Stomach (tissue), 9 donors: ENCODE measurements around the gene RPL5. TPM values are rescaled to one million over a fixed set of nuclear protein-coding genes. Genes with fewer than 3 reads are reported as not detected.

Source experiments
- DNase-seq, 2 donors: peaks; one replicate each; pipeline versions ENCODE4 v3.0.0 to v3.0.0-alpha.2; 2013 to 2019
- H3K27ac ChIP-seq, 5 donors: fragments of 200-600 bp in 4 of 5; sonication (generic) in 4 of 5; one replicate each; pipeline ENCODE4 v1.5.1; 2013 to 2019; ENCODE audit warnings: mild to moderate bottlenecking in 1 of 5, moderate library complexity in 1 of 5
- H3K27me3 ChIP-seq, 3 donors: fragments of 200-600 bp; sonication (generic); one replicate each; pipeline ENCODE4 v1.5.1; 2017 to 2019; ENCODE audit warnings: mixed run types in 1 of 3
- H3K36me3 ChIP-seq, 4 donors: fragments of 200-600 bp; sonication (generic); 1 replicate in 3 of 4; 2 replicates in 1 of 4; pipeline ENCODE4 v1.5.1; 2016 to 2019
- H3K4me1 ChIP-seq, 4 donors: fragments of 200-600 bp; sonication (generic); one replicate each; pipeline ENCODE4 v1.5.1; 2016 to 2019
- H3K4me3 ChIP-seq, 4 donors: fragments of 200-600 bp; sonication (generic) in 3 of 4; one replicate each; pipeline ENCODE4 v1.5.1; 2016 to 2019; ENCODE audit warnings: mild to moderate bottlenecking in 1 of 4
- H3K9me3 ChIP-seq, 4 donors: fragments of 200-600 bp; sonication (generic); one replicate each; pipeline ENCODE4 v1.5.1; 2016 to 2019
- EP300 ChIP-seq: sonication (generic); formaldehyde crosslinking; IDR thresholded peaks from one replicate; pipeline ENCODE4 v1.6.1; 2017; ENCODE audit warnings: antibody characterized with exemption
- POLR2A ChIP-seq, 4 donors: fragments of 450-650 bp; IDR thresholded peaks; one replicate each; pipeline ENCODE4 v1.6.1; 2016; ENCODE audit warnings: antibody characterized with exemption in 4 of 4, control low read depth in 2 of 4, mild to moderate bottlenecking in 1 of 4, moderate library complexity in 1 of 4
- POLR2AphosphoS5 ChIP-seq, 3 donors: sonication (generic); formaldehyde crosslinking; IDR thresholded peaks; one replicate each; pipeline ENCODE4 v1.6.1; 2016; ENCODE audit warnings: antibody characterized with exemption in 3 of 3
- WGBS, 5 donors: extraction: QIAGEN DNeasy Blood & Tissue Kit in 3 of 5; methylation state at CpG; one replicate each; pipeline versions ENCODE4 v1.1.5 to v1.1.7; 2013 to 2018; 5-methylcytosine and 5-hydroxymethylcytosine counted together
- intact Hi-C: fragments of 100-400 bp; cut with DNase I; formaldehyde crosslinking; loops from one replicate; pipeline ENCODE4 v1.15.1; 2023; ENCODE audit warnings: low total_unique reads
- polyA plus RNA-seq, 3 donors: library from polyadenylated mRNA; stranded (reverse); fragments of 200-250 nt; gene quantifications; one replicate each; pipeline ENCODE4 v1.2.3, GENCODE V29; 2013
- total RNA-seq, 5 donors: library from RNA; depleted of rRNA; stranded (reverse); fragments of >200 nt; gene quantifications; one replicate each; pipeline versions ENCODE4 v1.1.0 to v1.2.3, GENCODE V29; 2014 to 2016
- TF ChIP-seq, protein P1 (sequence below), 7 experiments: fragments of 450-650 bp in 4 of 7; fragments of 200-600 bp in 3 of 7; sonication (generic) in 3 of 7; IDR thresholded peaks; one replicate each; pipeline ENCODE4 v1.5.1; 2016 to 2019; ENCODE audit warnings: antibody characterized with exemption in 7 of 7, control low read depth in 2 of 7, mild to moderate bottlenecking in 1 of 7
- donor health status: healthy with polysubstance abuse.
- donor health status: Bipolar disorder and iron deficiency.
- donor health status: healthy.

RPL5 gene
- total and polyA plus RNA-seq, 8 donors, result 1,447 to 2,593 (median 1,749) TPM

DNA sequence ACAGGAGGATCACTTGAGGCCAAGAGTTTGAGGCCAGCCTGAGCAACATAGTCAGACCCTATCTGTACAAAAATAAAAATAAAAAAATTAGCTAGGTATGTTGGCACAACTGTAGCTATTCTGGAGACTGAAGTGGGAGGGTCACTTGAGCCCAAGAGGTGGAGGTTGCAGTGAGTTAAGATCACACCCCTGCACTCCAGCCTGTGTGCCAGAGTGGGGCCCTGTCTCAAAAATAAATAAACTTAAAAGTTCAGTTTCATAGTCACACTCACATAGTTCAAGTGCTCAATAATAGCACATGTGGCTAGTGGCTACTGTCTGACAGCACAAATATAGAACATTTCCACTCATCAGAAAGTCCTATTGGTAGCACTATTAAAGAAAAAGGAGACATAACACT lies 41.8 kb upstream of the RPL5 start:
- H3K9me3 ChIP-seq, result no peaks in the 10 kb centered on the region
- no peaks in the 10 kb centered on the region for H3K36me3 ChIP-seq
- H3K27ac ChIP-seq, result no peak overlapping the region
- H3K4me1 ChIP-seq, result peaks cover 0 to 16% (median 6%) of the 10 kb centered on the region in 4 donors
- no peak overlapping the region for H3K4me3 ChIP-seq
- no peaks in the 10 kb centered on the region for H3K27me3 ChIP-seq
- no peak for DNase-seq
- TF ChIP-seq, protein P1, sequence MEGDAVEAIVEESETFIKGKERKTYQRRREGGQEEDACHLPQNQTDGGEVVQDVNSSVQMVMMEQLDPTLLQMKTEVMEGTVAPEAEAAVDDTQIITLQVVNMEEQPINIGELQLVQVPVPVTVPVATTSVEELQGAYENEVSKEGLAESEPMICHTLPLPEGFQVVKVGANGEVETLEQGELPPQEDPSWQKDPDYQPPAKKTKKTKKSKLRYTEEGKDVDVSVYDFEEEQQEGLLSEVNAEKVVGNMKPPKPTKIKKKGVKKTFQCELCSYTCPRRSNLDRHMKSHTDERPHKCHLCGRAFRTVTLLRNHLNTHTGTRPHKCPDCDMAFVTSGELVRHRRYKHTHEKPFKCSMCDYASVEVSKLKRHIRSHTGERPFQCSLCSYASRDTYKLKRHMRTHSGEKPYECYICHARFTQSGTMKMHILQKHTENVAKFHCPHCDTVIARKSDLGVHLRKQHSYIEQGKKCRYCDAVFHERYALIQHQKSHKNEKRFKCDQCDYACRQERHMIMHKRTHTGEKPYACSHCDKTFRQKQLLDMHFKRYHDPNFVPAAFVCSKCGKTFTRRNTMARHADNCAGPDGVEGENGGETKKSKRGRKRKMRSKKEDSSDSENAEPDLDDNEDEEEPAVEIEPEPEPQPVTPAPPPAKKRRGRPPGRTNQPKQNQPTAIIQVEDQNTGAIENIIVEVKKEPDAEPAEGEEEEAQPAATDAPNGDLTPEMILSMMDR (IDR thresholded peaks at IDR 0.05), result no peak
- TF ChIP-seq EP300 (no peak), POLR2A (IDR thresholded peaks at IDR 0.05) (no peak), POLR2AphosphoS5 (IDR thresholded peaks at IDR 0.05) (no peak)
- intact Hi-C loops, result no loop called here

DNA sequence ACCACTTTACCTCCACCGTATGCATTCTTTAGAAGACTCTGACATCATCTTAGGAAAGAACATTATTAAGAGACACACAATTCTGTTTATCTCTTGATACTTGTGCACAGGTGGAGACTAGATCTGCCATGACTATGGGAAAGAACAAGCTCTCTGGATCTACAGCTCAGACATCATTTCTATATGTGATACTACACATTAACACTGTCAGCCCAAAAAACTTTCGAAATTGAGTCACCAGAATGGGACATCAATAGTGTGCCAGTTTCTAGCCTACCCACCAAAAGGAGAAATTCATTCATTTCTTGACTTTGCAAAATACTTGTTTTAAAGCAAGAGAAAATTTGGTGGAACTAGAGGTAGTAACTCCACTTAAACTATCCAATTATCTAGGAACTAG lies 41.0 kb upstream of the RPL5 start:
- TF ChIP-seq, protein P1 (IDR thresholded peaks at IDR 0.05), result no peak
- TF ChIP-seq POLR2A (IDR thresholded peaks at IDR 0.05) (no peak), EP300 (no peak), POLR2AphosphoS5 (IDR thresholded peaks at IDR 0.05) (no peak)
- no peaks in the 10 kb centered on the region for H3K9me3 ChIP-seq
- WGBS, 5 donors, result 91 to 98% (median 93%) methylated on average over 2 of the region's 2 CpGs
- H3K4me1 ChIP-seq, result peaks cover 0 to 10% (median under 1%) of the 10 kb centered on the region in 4 donors
- intact Hi-C loops, result no loop called here
- no peak for DNase-seq
- no peaks in the 10 kb centered on the region for H3K36me3 ChIP-seq
- no peak overlapping the region for H3K27ac ChIP-seq
- no peaks in the 10 kb centered on the region for H3K27me3 ChIP-seq
- H3K4me3 ChIP-seq, result no peak overlapping the region

DNA sequence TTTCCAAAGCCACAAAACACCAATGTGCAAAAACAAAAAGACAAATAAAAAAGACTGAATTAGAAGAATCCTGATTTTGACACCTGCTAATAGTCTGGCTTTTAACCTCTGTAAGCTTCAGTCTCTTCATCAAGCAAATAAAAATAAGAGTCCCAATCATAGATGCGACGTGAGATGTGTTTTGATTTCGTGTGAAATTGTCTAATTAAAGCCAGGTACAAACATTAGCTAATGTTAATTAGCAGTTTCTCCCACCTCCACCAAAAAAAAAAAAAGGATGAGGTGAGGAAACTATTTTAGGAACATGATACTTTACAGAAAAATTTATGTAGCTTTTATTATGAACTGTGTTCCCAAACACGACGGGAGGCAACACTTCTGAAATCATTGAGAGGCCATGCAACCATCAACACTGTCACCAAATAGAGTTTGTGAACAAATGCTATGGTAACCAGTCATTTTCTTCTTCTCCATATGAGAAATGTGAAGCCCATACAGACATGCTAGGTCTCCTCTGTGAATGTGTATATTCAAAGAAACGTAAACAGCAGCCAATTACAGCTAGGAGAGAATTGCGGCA lies 40.3 kb upstream of the RPL5 start:
- H3K4me3 ChIP-seq, result peak overlapping the region in 1 of 4 donors; percentile 24
- no peaks in the 10 kb centered on the region for H3K36me3 ChIP-seq
- intact Hi-C loops, result no loop called here
- no peak for DNase-seq
- TF ChIP-seq POLR2A (IDR thresholded peaks at IDR 0.05) (no peak), EP300 (no peak), POLR2AphosphoS5 (IDR thresholded peaks at IDR 0.05) (no peak)
- TF ChIP-seq, protein P1 (IDR thresholded peaks at IDR 0.05), result no peak
- H3K27me3 ChIP-seq, result no peaks in the 10 kb centered on the region
- no peak overlapping the region for H3K27ac ChIP-seq
- 50 to 57% (median 51%) methylated on average over 7 of the region's 7 CpGs for WGBS, 5 donors
- peaks cover 0 to 3% (median 0%) of the 10 kb centered on the region in 4 donors for H3K4me1 ChIP-seq
- no peaks in the 10 kb centered on the region for H3K9me3 ChIP-seq

DNA sequence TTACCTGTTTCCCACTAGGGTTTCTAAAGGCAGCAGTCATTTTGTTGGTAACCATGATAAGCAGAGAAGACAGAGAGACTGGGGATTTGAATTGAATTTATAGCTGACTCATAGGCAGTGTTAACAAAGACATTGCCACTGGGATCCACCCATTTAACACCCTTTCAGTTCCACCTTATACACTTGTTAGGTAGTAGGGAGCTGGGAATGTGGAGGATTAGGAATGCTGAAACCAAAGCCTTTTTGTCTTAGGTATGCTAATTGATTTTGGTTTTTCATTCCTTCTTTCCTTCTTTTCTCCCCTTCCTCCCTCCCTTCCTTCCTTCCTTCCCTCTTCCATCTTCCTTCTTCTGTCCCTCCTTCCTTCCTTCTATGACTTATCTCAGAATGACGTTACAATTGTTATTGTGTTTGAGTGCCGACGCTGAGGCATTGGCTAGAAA lies 39.5 kb upstream of the RPL5 start:
- Histone ChIP-seq H3K4me1 (no peaks in the 10 kb centered on the region), H3K9me3 (no peaks in the 10 kb centered on the region), H3K4me3 (no peak overlapping the region), H3K27me3 (no peaks in the 10 kb centered on the region), H3K36me3 (no peaks in the 10 kb centered on the region), H3K27ac (no peak overlapping the region)
- intact Hi-C loops, result no loop called here
- WGBS, 5 donors, result 34 to 54% (median 49%) methylated on average over 3 of the region's 3 CpGs
- TF ChIP-seq POLR2AphosphoS5 (IDR thresholded peaks at IDR 0.05) (peak in 1 of 3 donors; percentile 35), EP300 (no peak), POLR2A (IDR thresholded peaks at IDR 0.05) (no peak)
- TF ChIP-seq, protein P1 (IDR thresholded peaks at IDR 0.05), result no peak
- DNase-seq, result peak in 1 of 2 donors; percentile 53
